ENCODE data around the gene GBP3. TPM values are rescaled to one million over a fixed set of nuclear protein-coding genes. Genes with fewer than 3 reads are reported as not detected.

Gene GBP3
- total and polyA plus RNA-seq, 2 experiments from 2014 or later: 0.13 TPM; not detected in 1

DNA sequence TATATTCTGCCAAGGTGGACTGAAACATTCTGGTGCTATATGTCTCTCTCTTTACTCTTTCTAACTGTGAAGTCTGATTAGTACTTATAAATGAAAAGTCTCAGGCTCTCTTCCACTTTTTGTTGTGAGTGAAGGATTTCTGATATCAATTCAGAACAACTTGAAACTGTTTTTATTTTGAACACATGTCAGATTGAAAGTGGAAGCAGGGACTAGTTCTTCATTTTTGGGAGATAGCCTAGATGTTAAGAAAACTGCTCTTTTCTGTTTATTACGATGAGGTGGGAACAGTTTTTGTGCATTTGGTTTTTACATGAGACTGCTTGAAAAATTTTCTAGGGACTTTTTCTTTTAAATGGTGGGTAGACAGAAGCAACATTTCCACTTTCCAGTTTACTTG lies 14.5 kb upstream of the GBP3 start:
- Histone ChIP-seq H3K9me2 (ENCODE audit: insufficient read depth) (0 out of 2 replicates have a peak, but pooled peaks cover 3% of the 10 kb centered on the region), H3K4me2 (no peak overlapping the region), H3K4me3 (no peak overlapping the region), H3F3A (replicated peaks; ENCODE audit: low read depth) (no peaks in the 10 kb centered on the region), H3K27me3 (ENCODE audit: insufficient read depth) (no peaks in the 10 kb centered on the region), H4K20me1 (replicated peaks; ENCODE audit: insufficient read depth) (no peaks in the 10 kb centered on the region), H3K27ac (ENCODE audit: low read depth) (no peak overlapping the region), H3K4me1 (ENCODE audit: insufficient read depth) (no peaks in the 10 kb centered on the region), H3K79me2 (replicated peaks; ENCODE audit: insufficient read depth) (no peaks in the 10 kb centered on the region), H3K36me3 (ENCODE audit: insufficient read depth) (0 out of 2 replicates have a peak, but pooled peaks cover 4% of the 10 kb centered on the region), H2AFZ (no peak overlapping the region)
- Mint-ChIP-seq H3K36me3 (ENCODE audit: low read depth) (peaks cover 7% of the 10 kb centered on the region; the same call in 1 of the 3 replicates), H3K27me3 (ENCODE audit: insufficient read depth, low read depth, poor library complexity) (no peaks in the 10 kb centered on the region), H3K27ac (no peak overlapping the region), H3K4me1 (no peaks in the 10 kb centered on the region), H3K9me3 (peaks cover 28% of the 10 kb centered on the region), H3K4me3 (no peak overlapping the region)
- ATAC-seq (no peak), DNase-seq (ENCODE audit: low spot score) (no peak)
- TF ChIP-seq CTCF (conservative IDR thresholded peaks at IDR 0.05; ENCODE audit: low read depth in 2 of 2): no peak
- TF ChIP-seq JUNB (IDR thresholded peaks at IDR 0.05; ENCODE audit: unreplicated experiment): no peak
- no peak for TF ChIP-seq STAT1 (IDR thresholded peaks at IDR 0.05; ENCODE audit: unreplicated experiment)
- TF ChIP-seq ETS1 (IDR thresholded peaks at IDR 0.05): no peak
- TF ChIP-seq, protein P1, sequence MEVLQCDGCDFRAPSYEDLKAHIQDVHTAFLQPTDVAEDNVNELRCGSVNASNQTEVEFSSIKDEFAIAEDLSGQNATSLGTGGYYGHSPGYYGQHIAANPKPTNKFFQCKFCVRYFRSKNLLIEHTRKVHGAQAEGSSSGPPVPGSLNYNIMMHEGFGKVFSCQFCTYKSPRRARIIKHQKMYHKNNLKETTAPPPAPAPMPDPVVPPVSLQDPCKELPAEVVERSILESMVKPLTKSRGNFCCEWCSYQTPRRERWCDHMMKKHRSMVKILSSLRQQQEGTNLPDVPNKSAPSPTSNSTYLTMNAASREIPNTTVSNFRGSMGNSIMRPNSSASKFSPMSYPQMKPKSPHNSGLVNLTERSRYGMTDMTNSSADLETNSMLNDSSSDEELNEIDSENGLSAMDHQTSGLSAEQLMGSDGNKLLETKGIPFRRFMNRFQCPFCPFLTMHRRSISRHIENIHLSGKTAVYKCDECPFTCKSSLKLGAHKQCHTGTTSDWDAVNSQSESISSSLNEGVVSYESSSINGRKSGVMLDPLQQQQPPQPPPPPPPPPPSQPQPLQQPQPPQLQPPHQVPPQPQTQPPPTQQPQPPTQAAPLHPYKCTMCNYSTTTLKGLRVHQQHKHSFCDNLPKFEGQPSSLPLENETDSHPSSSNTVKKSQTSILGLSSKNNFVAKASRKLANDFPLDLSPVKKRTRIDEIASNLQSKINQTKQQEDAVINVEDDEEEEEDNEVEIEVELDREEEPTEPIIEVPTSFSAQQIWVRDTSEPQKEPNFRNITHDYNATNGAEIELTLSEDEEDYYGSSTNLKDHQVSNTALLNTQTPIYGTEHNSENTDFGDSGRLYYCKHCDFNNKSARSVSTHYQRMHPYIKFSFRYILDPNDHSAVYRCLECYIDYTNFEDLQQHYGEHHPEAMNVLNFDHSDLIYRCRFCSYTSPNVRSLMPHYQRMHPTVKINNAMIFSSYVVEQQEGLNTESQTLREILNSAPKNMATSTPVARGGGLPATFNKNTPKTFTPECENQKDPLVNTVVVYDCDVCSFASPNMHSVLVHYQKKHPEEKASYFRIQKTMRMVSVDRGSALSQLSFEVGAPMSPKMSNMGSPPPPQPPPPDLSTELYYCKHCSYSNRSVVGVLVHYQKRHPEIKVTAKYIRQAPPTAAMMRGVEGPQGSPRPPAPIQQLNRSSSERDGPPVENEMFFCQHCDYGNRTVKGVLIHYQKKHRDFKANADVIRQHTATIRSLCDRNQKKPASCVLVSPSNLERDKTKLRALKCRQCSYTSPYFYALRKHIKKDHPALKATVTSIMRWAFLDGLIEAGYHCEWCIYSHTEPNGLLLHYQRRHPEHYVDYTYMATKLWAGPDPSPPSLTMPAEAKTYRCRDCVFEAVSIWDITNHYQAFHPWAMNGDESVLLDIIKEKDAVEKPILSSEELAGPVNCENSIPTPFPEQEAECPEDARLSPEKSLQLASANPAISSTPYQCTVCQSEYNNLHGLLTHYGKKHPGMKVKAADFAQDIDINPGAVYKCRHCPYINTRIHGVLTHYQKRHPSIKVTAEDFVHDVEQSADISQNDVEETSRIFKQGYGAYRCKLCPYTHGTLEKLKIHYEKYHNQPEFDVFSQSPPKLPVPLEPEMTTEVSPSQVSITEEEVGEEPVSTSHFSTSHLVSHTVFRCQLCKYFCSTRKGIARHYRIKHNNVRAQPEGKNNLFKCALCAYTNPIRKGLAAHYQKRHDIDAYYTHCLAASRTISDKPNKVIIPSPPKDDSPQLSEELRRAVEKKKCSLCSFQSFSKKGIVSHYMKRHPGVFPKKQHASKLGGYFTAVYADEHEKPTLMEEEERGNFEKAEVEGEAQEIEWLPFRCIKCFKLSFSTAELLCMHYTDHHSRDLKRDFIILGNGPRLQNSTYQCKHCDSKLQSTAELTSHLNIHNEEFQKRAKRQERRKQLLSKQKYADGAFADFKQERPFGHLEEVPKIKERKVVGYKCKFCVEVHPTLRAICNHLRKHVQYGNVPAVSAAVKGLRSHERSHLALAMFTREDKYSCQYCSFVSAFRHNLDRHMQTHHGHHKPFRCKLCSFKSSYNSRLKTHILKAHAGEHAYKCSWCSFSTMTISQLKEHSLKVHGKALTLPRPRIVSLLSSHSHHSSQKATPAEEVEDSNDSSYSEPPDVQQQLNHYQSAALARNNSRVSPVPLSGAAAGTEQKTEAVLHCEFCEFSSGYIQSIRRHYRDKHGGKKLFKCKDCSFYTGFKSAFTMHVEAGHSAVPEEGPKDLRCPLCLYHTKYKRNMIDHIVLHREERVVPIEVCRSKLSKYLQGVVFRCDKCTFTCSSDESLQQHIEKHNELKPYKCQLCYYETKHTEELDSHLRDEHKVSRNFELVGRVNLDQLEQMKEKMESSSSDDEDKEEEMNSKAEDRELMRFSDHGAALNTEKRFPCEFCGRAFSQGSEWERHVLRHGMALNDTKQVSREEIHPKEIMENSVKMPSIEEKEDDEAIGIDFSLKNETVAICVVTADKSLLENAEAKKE (CRISPR knock-in tag; IDR thresholded peaks at IDR 0.05): no peak
- no peak for TF ChIP-seq ZNF114 (CRISPR knock-in tag; IDR thresholded peaks at IDR 0.05)
- TF ChIP-seq EZH2phosphoT487 (IDR thresholded peaks at IDR 0.05; ENCODE audit: unreplicated experiment): no peak
- TF ChIP-seq CREB1 (CRISPR knock-in tag; IDR thresholded peaks at IDR 0.05; ENCODE audit: low read depth): no peak
- TF ChIP-seq EZH2 (IDR thresholded peaks at IDR 0.05; ENCODE audit: low read depth, unreplicated experiment): no peak
- TF ChIP-seq NANOG (IDR thresholded peaks at IDR 0.05; ENCODE audit: borderline replicate concordance): no peak
- no peak for TF ChIP-seq REST (IDR thresholded peaks at IDR 0.05; ENCODE audit: unreplicated experiment)
